SK-N-SH (cell line): ENCODE data around the gene ADPRHL1. TPM values are rescaled to one million over a fixed set of nuclear protein-coding genes. Genes with fewer than 3 reads are reported as not detected.

Source experiments
- CTCF ChIA-PET: fragments of 300-600, 350-600 bp; formaldehyde crosslinking; extraction: SDS; loops from one replicate; lab custom pipeline; 2021; lab: Yijun Ruan, JAX
- POLR2A ChIA-PET: fragments of 350-600 bp; sonication (Branson Sonifier 250); formaldehyde crosslinking; extraction: SDS; loops from one replicate; lab custom pipeline; 2020; ENCODE audit warnings: antibody characterized with exemption, inconsistent platforms; lab: Yijun Ruan, JAX
- DNase-seq: peaks from one replicate; pipeline ENCODE4 v3.0.0; 2012
- H2AFZ ChIP-seq: fragments of 200-600 bp; sonication (generic); 2 replicates; pipeline ENCODE4 v1.8.1; 2016; ENCODE audit warnings: antibody characterized with exemption, mild to moderate bottlenecking, low read depth
- H3F3A ChIP-seq: fragments of 200-600 bp; sonication (generic); replicated peaks from 2 replicates; pipeline ENCODE3; 2016; ENCODE audit warnings: antibody characterized with exemption, mild to moderate bottlenecking; ENCODE audit not compliant: insufficient read depth
- H3K27ac ChIP-seq, 2 experiments: fragments of 200-500 bp in 1 of 2; fragments of 200-600 bp in 1 of 2; sonication (Bioruptor generic) in 1 of 2; sonication (generic), shearing (Covaris generic) in 1 of 2; 2 replicates each; pipeline versions ENCODE4 v1.5.1 to v1.6.1; 2014 to 2016; ENCODE audit warnings: low read depth in 2 of 2, inconsistent platforms in 1 of 2, low read length in 1 of 2, mild to moderate bottlenecking in 1 of 2, mixed read lengths in 1 of 2
- H3K27me3 ChIP-seq: fragments of 200-600 bp; sonication (generic), shearing (Covaris generic); 2 replicates; pipeline ENCODE4 v1.6.1; 2016; ENCODE audit warnings: mixed run types; ENCODE audit not compliant: insufficient read depth
- H3K36me3 ChIP-seq, 2 experiments: fragments of 200-500 bp in 1 of 2; fragments of 200-600 bp in 1 of 2; sonication (Bioruptor generic) in 1 of 2; sonication (generic) in 1 of 2; replicated peaks in 1 of 2; 2 replicates each; pipeline versions ENCODE3 to v1.5.1; 2014 to 2016; ENCODE audit warnings: low read length in 1 of 2, mild to moderate bottlenecking in 1 of 2; ENCODE audit not compliant: insufficient read depth in 2 of 2, control insufficient read depth in 1 of 2
- H3K4me1 ChIP-seq, 2 experiments: fragments of 200-500 bp in 1 of 2; fragments of 200-600 bp in 1 of 2; sonication (Bioruptor generic) in 1 of 2; sonication (generic), shearing (Covaris generic) in 1 of 2; 2 replicates each; pipeline versions ENCODE4 v1.5.1 to v1.6.1; 2014 to 2016; ENCODE audit warnings: low read depth in 1 of 2, low read length in 1 of 2, mixed run types in 1 of 2; ENCODE audit not compliant: insufficient read depth in 2 of 2, control insufficient read depth in 1 of 2
- H3K4me2 ChIP-seq: fragments of 200-600 bp; sonication (generic), shearing (Covaris generic); 2 replicates; pipeline ENCODE4 v1.6.1; 2017; ENCODE audit warnings: mixed run types
- H3K4me3 ChIP-seq, 2 experiments: fragments of 200-500 bp in 1 of 2; fragments of 200-600 bp in 1 of 2; sonication (Bioruptor generic) in 1 of 2; sonication (generic), shearing (Covaris generic) in 1 of 2; 2 replicates each; pipeline versions ENCODE4 v1.5.1 to v1.8.1; 2014 to 2016; ENCODE audit warnings: low read depth in 2 of 2, inconsistent platforms in 1 of 2, low read length in 1 of 2, mild to moderate bottlenecking in 1 of 2, mixed read lengths in 1 of 2, moderate library complexity in 1 of 2
- H3K79me2 ChIP-seq: fragments of 200-600 bp; sonication (generic); 2 replicates; pipeline ENCODE4 v1.8.1; 2017; ENCODE audit warnings: mild to moderate bottlenecking; ENCODE audit not compliant: insufficient read depth
- H3K9ac ChIP-seq: fragments of 200-600 bp; sonication (generic); 2 replicates; pipeline ENCODE4 v1.6.1; 2017; ENCODE audit warnings: mixed run types
- H3K9me2 ChIP-seq: fragments of 200-600 bp; sonication (generic); 2 replicates; pipeline ENCODE4 v1.6.1; 2017; ENCODE audit warnings: mixed run types
- H3K9me3 ChIP-seq: fragments of 200-600 bp; sonication (generic); 2 replicates; pipeline ENCODE4 v1.6.1; 2017; ENCODE audit warnings: mixed run types, mild to moderate bottlenecking, moderate library complexity
- H4K20me1 ChIP-seq: fragments of 200-600 bp; sonication (generic); 2 replicates; pipeline ENCODE4 v1.6.1; 2017; ENCODE audit warnings: mild to moderate bottlenecking, mixed run types; ENCODE audit not compliant: insufficient read depth
- CHD2 ChIP-seq: fragments of 150-350 bp; IDR thresholded peaks from 2 replicates; pipeline ENCODE4 v1.6.1; 2018; ENCODE audit warnings: low read length; ENCODE audit not compliant: partially characterized antibody
- EP300 ChIP-seq, 2 experiments: IDR thresholded peaks; 2 replicates each; pipeline versions ENCODE4 v1.4.0 to v1.6.1; 2012; ENCODE audit warnings: borderline replicate concordance in 1 of 2, low read depth in 1 of 2, low read length in 1 of 2
- FOSL2 ChIP-seq: IDR thresholded peaks from 2 replicates; pipeline ENCODE4 v1.4.0; 2012; ENCODE audit warnings: low read depth, mild to moderate bottlenecking, moderate library complexity, borderline replicate concordance
- FOXM1 ChIP-seq: IDR thresholded peaks from 2 replicates; pipeline ENCODE4 v1.4.0; 2012; ENCODE audit warnings: low read depth, mild to moderate bottlenecking
- GABPA ChIP-seq: IDR thresholded peaks from 2 replicates; pipeline ENCODE4 v1.4.0; 2012; ENCODE audit warnings: low read depth, mild to moderate bottlenecking
- GATA2 ChIP-seq: sonication (generic); formaldehyde crosslinking; IDR thresholded peaks from 2 replicates; pipeline ENCODE4 v1.5.0; 2020; ENCODE audit warnings: mild to moderate bottlenecking, missing genetic modification reagents
- IRF3 ChIP-seq: fragments of 150-350 bp; IDR thresholded peaks from 2 replicates; pipeline ENCODE4 v1.6.1; 2016; ENCODE audit warnings: mild to moderate bottlenecking, low read depth, low read length
- MAX ChIP-seq: IDR thresholded peaks from 2 replicates; pipeline ENCODE4 v1.4.0; 2012; ENCODE audit warnings: low read depth
- POLR2AphosphoS5 ChIP-seq: IDR thresholded peaks from 2 replicates; pipeline ENCODE4 v1.6.1; 2012; ENCODE audit warnings: low read depth, low read length
- RAD21 ChIP-seq: IDR thresholded peaks from 2 replicates; pipeline ENCODE4 v1.6.1; 2012; ENCODE audit warnings: mild to moderate bottlenecking, low read length
- RCOR1 ChIP-seq: fragments of 150-350 bp; IDR thresholded peaks from 2 replicates; pipeline ENCODE4 v1.6.1; 2017; ENCODE audit warnings: antibody characterized with exemption, low read length
- RFX5 ChIP-seq: IDR thresholded peaks from 2 replicates; pipeline ENCODE4 v1.6.1; 2012; ENCODE audit warnings: mild to moderate bottlenecking, improper control_type of control experiment, low read length
- SIN3A ChIP-seq: IDR thresholded peaks from 2 replicates; pipeline ENCODE4 v1.6.1; 2012; ENCODE audit warnings: low read depth, mild to moderate bottlenecking, low read length, moderate library complexity, borderline replicate concordance
- SMC3 ChIP-seq: IDR thresholded peaks from 2 replicates; pipeline ENCODE4 v1.6.1; 2012; ENCODE audit warnings: low read depth, low read length, improper control_type of control experiment
- USF1 ChIP-seq: IDR thresholded peaks from 2 replicates; pipeline ENCODE4 v1.4.0; 2012; ENCODE audit warnings: low read depth, borderline replicate concordance
- USF2 ChIP-seq: fragments of 150-350 bp; IDR thresholded peaks from 2 replicates; pipeline ENCODE4 v1.6.1; 2017; ENCODE audit warnings: antibody characterized with exemption, low read length, low read depth, borderline replicate concordance
- ZBTB33 ChIP-seq: IDR thresholded peaks from 2 replicates; pipeline ENCODE4 v1.4.0; 2012; ENCODE audit warnings: low read depth, borderline replicate concordance
- WGBS: methylation state at CpG from one replicate; pipeline ENCODE4 v1.1.6; 2017; ENCODE audit warnings: low lambda C conversion rate; 5-methylcytosine and 5-hydroxymethylcytosine counted together
- polyA plus RNA-seq, 3 experiments: library from polyadenylated mRNA; depleted of rRNA; stranded (reverse); fragments of >200 nt; gene quantifications; 2 replicates each; pipeline ENCODE4 v1.2.3, GENCODE V29; 2012
- TF ChIP-seq, protein P1 (sequence below): IDR thresholded peaks from 2 replicates; pipeline ENCODE4; 2012

The ADPRHL1 gene
- polyA plus RNA-seq, 1 of the 3 experiments (the other 2 are of a cell fraction) = 1.0 TPM

DNA sequence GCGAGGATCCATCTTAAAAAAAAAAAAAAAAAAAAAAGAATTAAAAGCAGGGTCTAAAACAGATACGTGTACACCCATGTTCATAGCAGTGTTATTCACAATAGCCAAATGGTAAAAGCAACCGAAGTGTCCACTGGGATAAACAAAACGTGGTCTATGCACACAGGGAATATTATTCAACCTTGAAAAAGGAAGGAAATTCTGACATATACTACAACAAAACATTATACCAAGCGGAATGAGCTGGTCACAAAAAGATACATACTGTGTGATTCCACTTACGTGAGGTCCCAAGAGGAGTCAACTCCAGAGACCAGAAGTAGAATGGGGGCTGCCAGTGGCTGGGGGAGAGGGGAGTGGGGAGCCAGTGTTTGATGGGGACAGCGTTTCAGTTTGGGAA, 14.7 kb upstream of the ADPRHL1 start:
- Histone ChIP-seq H3K36me3 (peaks cover 19 to 21% of the 10 kb centered on the region in 2 experiments), H3K9ac (no peak overlapping the region), H3K27me3 (no peaks in the 10 kb centered on the region), H3K4me2 (no peak overlapping the region), H3K79me2 (peaks cover 11% of the 10 kb centered on the region; the same call in 1 of the 2 replicates), H3K9me3 (no peaks in the 10 kb centered on the region), H3F3A (peaks cover 2% of the 10 kb centered on the region), H2AFZ (no peak overlapping the region), H4K20me1 (0 out of 2 replicates have a peak, but pooled peaks cover 4% of the 10 kb centered on the region), H3K9me2 (no peaks in the 10 kb centered on the region), H3K4me1 (no peaks in the 10 kb centered on the region), H3K4me3 (no peak overlapping the region), H3K27ac (no peak overlapping the region)
- POLR2A ChIA-PET = no interaction called here
- no peak for TF ChIP-seq FOSL2
- TF ChIP-seq RAD21 = no peak
- TF ChIP-seq RFX5 = no peak
- no peak for TF ChIP-seq GABPA
- TF ChIP-seq, protein P1, sequence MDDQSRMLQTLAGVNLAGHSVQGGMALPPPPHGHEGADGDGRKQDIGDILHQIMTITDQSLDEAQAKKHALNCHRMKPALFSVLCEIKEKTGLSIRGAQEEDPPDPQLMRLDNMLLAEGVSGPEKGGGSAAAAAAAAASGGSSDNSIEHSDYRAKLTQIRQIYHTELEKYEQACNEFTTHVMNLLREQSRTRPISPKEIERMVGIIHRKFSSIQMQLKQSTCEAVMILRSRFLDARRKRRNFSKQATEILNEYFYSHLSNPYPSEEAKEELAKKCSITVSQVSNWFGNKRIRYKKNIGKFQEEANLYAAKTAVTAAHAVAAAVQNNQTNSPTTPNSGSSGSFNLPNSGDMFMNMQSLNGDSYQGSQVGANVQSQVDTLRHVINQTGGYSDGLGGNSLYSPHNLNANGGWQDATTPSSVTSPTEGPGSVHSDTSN = no peak
- no peak for TF ChIP-seq MAX
- no peak for TF ChIP-seq ZBTB33
- WGBS = 96% methylated on average over 7 of the region's 7 CpGs
- CTCF ChIA-PET = interaction anchor here (0.7 to 3.0 kb wide), 2 partner anchors 11 to 17 kb away, joined by 3 to 24 read pairs; no protein-coding TSS in a partner anchor
- DNase-seq = no peak

DNA sequence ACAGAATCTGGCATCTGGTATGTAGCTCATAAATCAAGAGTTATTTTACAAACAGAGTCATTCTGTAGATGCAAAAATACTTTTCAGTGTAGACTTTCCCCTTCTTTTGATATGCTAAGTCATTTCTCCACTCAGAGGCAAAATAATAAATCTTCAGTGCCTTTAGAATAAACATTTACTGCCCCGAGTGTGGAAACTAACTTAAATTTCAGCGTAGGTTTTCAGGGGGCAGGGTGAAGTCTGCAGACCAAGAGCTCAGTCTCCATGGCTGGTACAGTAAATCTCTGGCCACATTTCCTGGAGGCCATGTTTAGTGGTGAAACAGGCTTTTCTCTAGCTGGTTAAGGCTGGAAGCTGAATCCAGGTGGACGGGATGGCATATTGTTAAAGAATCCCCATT, 13.1 kb upstream of the ADPRHL1 start:
- H2AFZ ChIP-seq = no peak overlapping the region
- 100% methylated on average over 3 of the region's 3 CpGs for WGBS
- CTCF ChIA-PET = interaction anchor here (3.0 to 4.1 kb wide), 4 partner anchors 9 to 96 kb away, joined by 9 to 28 read pairs (median 20); no protein-coding TSS in a partner anchor

More for the DNA sequence above, 13.1 kb upstream of the ADPRHL1 start:
- H3K9ac ChIP-seq = no peak overlapping the region
- TF ChIP-seq RCOR1 = no peak
- no peak for TF ChIP-seq FOXM1
- TF ChIP-seq USF1 = no peak
- TF ChIP-seq SIN3A = no peak
- TF ChIP-seq ZBTB33 = no peak
- no peak for TF ChIP-seq CHD2
- TF ChIP-seq POLR2AphosphoS5 = no peak
- no peak for TF ChIP-seq MAX
- no peak for TF ChIP-seq GATA2
- TF ChIP-seq USF2 = no peak
- TF ChIP-seq SMC3 = no peak
- no peak for TF ChIP-seq EP300 (IDR thresholded peaks at IDR 0.05; ENCODE audit: borderline replicate concordance in 1 of 2, low read depth in 1 of 2, low read length in 1 of 2)
- TF ChIP-seq IRF3 = no peak
- TF ChIP-seq RFX5 = no peak
- no peak overlapping the region for H3K4me3 ChIP-seq
- no peak overlapping the region for H3K27ac ChIP-seq
- peaks cover 2% of the 10 kb centered on the region for H3F3A ChIP-seq
- peaks cover 11% of the 10 kb centered on the region; the same call in 1 of the 2 replicates for H3K79me2 ChIP-seq
- DNase-seq = no peak
- no peaks in the 10 kb centered on the region for H3K9me2 ChIP-seq
- 0 out of 2 replicates have a peak, but pooled peaks cover 3% of the 10 kb centered on the region for H4K20me1 ChIP-seq
- POLR2A ChIA-PET = no interaction called here
- no peak overlapping the region for H3K4me2 ChIP-seq
- H3K9me3 ChIP-seq = no peaks in the 10 kb centered on the region
- peaks cover 19 to 21% of the 10 kb centered on the region in 2 experiments for H3K36me3 ChIP-seq
- H3K4me1 ChIP-seq = no peaks in the 10 kb centered on the region
- no peaks in the 10 kb centered on the region for H3K27me3 ChIP-seq
